T1000 (cell line): ENCODE measurements around the gene HOXA1.
A peak's percentile ranks its signal among the peaks of the same experiment; 100 is the strongest.

Source experiments
- DNase-seq: peaks from one replicate; lab custom pipeline; 2025; ENCODE audit warnings: mixed read lengths; lab: John Stamatoyannopoulos, UW

The HOXA1 gene

GRCh38 chr7:27091941-27092818 is 3.6 kb downstream of the HOXA1 start:
- no peak for DNase-seq

GRCh38 chr7:27091105-27091504 is 4.7 kb downstream of the HOXA1 start:
- no peak for DNase-seq

GRCh38 chr7:27088002-27088922 is 7.5 kb downstream of the HOXA1 start:
- no peak for DNase-seq

GRCh38 chr7:27083646-27084045 is 12.2 kb downstream of the HOXA1 start:
- DNase-seq: no peak

GRCh38 chr7:27082171-27082570 is 13.6 kb downstream of the HOXA1 start:
- DNase-seq: no peak

GRCh38 chr7:27080844-27081436 is 14.9 kb downstream of the HOXA1 start:
- peak; percentile 7 for DNase-seq

- no peak for DNase-seq
These were observed 16.4 kb downstream of the HOXA1 start for GRCh38 chr7:27079234-27079975.

GRCh38 chr7:27078616-27079233 is 17.1 kb downstream of the HOXA1 start:
- no peak for DNase-seq

- no peak for DNase-seq
These were observed 22.7 kb downstream of the HOXA1 start for GRCh38 chr7:27073076-27073475.

GRCh38 chr7:27071622-27072390 is 24.0 kb downstream of the HOXA1 start:
- no peak for DNase-seq

GRCh38 chr7:27068259-27068658 is 27.5 kb downstream of the HOXA1 start:
- DNase-seq: no peak

- no peak for DNase-seq
These were observed 29.7 kb downstream of the HOXA1 start for GRCh38 chr7:27066148-27066547.

- no peak for DNase-seq
These were observed 30.1 kb downstream of the HOXA1 start for GRCh38 chr7:27065709-27066108.

GRCh38 chr7:27064661-27065060 is 31.1 kb downstream of the HOXA1 start:
- no peak for DNase-seq

- DNase-seq: no peak
These were observed 31.6 kb downstream of the HOXA1 start for GRCh38 chr7:27064159-27064558.

GRCh38 chr7:27062946-27063345 is 32.9 kb downstream of the HOXA1 start:
- no peak for DNase-seq

GRCh38 chr7:27053153-27053552 is 42.6 kb downstream of the HOXA1 start:
- no peak for DNase-seq

GRCh38 chr7:27051451-27051850 is 44.3 kb downstream of the HOXA1 start:
- no peak for DNase-seq

- no peak for DNase-seq
These were observed 47.4 kb downstream of the HOXA1 start for GRCh38 chr7:27048438-27048837.

- no peak for DNase-seq
These were observed 48.8 kb downstream of the HOXA1 start for GRCh38 chr7:27046854-27047549.
